ENCODE measurements around the gene CTRB2.

Gene CTRB2
- total RNA-seq: 0 reads per million in 3 donors

GRCh38 chr16:75206749-75207451, at the start of gene CTRB2:
Gene CTRB2 (minus strand): TSS chr16:75207161. CDS start chr16:75207141, 20 bp downstream.
- Histone ChIP-seq H3K27ac (ENCODE audit: insufficient read depth, low read length, poor library complexity, severe bottlenecking) (no peak within 1 kb of the TSS), H3K27me3 (replicated peaks; ENCODE audit: control insufficient read depth, insufficient read depth, low read length, poor library complexity, severe bottlenecking) (no peaks in the 10 kb centered on the region), H3K4me3 (ENCODE audit: insufficient read depth, low read depth, low read length, poor library complexity, severe bottlenecking) (no peak within 1 kb of the TSS), H3K4me1 (ENCODE audit: control insufficient read depth, insufficient read depth, low read length, poor library complexity, severe bottlenecking) (no peaks in the 10 kb centered on the region), H3K36me3 (ENCODE audit: control insufficient read depth, insufficient read depth, low read length) (no peaks in the 10 kb centered on the region), H3K9me3 (ENCODE audit: control insufficient read depth, low read length) (no peaks in the 10 kb centered on the region)
- no peak for DNase-seq

GRCh38 chr16:75256059-75256571, 49.2 kb upstream of the CTRB2 start:
- Histone ChIP-seq H3K27me3 (replicated peaks; ENCODE audit: control insufficient read depth, insufficient read depth, low read length, poor library complexity, severe bottlenecking) (peaks cover 22% of the 10 kb centered on the region), H3K36me3 (ENCODE audit: control insufficient read depth, insufficient read depth, low read length) (no peaks in the 10 kb centered on the region)

GRCh38 chr16:75254359-75254837, 47.4 kb upstream of the CTRB2 start:
- H3K27me3 ChIP-seq (replicated peaks; ENCODE audit: control insufficient read depth, insufficient read depth, low read length, poor library complexity, severe bottlenecking): peaks cover 37% of the 10 kb centered on the region
- H3K4me3 ChIP-seq (ENCODE audit: insufficient read depth, low read depth, low read length, poor library complexity, severe bottlenecking): no peak overlapping the region
- H3K27ac ChIP-seq (ENCODE audit: insufficient read depth, low read length, poor library complexity, severe bottlenecking): no peak overlapping the region
- H3K9me3 ChIP-seq (ENCODE audit: control insufficient read depth, low read length): no peaks in the 10 kb centered on the region
- H3K4me1 ChIP-seq (ENCODE audit: control insufficient read depth, insufficient read depth, low read length, poor library complexity, severe bottlenecking): peaks cover 10% of the 10 kb centered on the region
- no peaks in the 10 kb centered on the region for H3K36me3 ChIP-seq (ENCODE audit: control insufficient read depth, insufficient read depth, low read length)
- DNase-seq: no peak

More at GRCh38 chr16:75256059-75256571, 49.2 kb upstream of the CTRB2 start:
- no peak for DNase-seq
- no peak overlapping the region for H3K4me3 ChIP-seq (ENCODE audit: insufficient read depth, low read depth, low read length, poor library complexity, severe bottlenecking)
- H3K9me3 ChIP-seq (ENCODE audit: control insufficient read depth, low read length): no peaks in the 10 kb centered on the region
- H3K27ac ChIP-seq (ENCODE audit: insufficient read depth, low read length, poor library complexity, severe bottlenecking): no peak overlapping the region
- peaks cover 5% of the 10 kb centered on the region for H3K4me1 ChIP-seq (ENCODE audit: control insufficient read depth, insufficient read depth, low read length, poor library complexity, severe bottlenecking)

GRCh38 chr16:75252946-75253911, 46.3 kb upstream of the CTRB2 start:
- H3K27me3 ChIP-seq (replicated peaks; ENCODE audit: control insufficient read depth, insufficient read depth, low read length, poor library complexity, severe bottlenecking): peaks cover 37% of the 10 kb centered on the region
- no peaks in the 10 kb centered on the region for H3K36me3 ChIP-seq (ENCODE audit: control insufficient read depth, insufficient read depth, low read length)
- H3K27ac ChIP-seq (ENCODE audit: insufficient read depth, low read length, poor library complexity, severe bottlenecking): no peak overlapping the region
- no peak overlapping the region for H3K4me3 ChIP-seq (ENCODE audit: insufficient read depth, low read depth, low read length, poor library complexity, severe bottlenecking)
- DNase-seq: no peak
- H3K4me1 ChIP-seq (ENCODE audit: control insufficient read depth, insufficient read depth, low read length, poor library complexity, severe bottlenecking): peaks cover 10% of the 10 kb centered on the region
- no peaks in the 10 kb centered on the region for H3K9me3 ChIP-seq (ENCODE audit: control insufficient read depth, low read length)

GRCh38 chr16:75252049-75252864, 45.3 kb upstream of the CTRB2 start:
- H3K4me3 ChIP-seq (ENCODE audit: insufficient read depth, low read depth, low read length, poor library complexity, severe bottlenecking): no peak overlapping the region
- peaks cover 37% of the 10 kb centered on the region for H3K27me3 ChIP-seq (replicated peaks; ENCODE audit: control insufficient read depth, insufficient read depth, low read length, poor library complexity, severe bottlenecking)
- no peak overlapping the region for H3K27ac ChIP-seq (ENCODE audit: insufficient read depth, low read length, poor library complexity, severe bottlenecking)
- no peaks in the 10 kb centered on the region for H3K9me3 ChIP-seq (ENCODE audit: control insufficient read depth, low read length)
- peaks cover 10% of the 10 kb centered on the region for H3K4me1 ChIP-seq (ENCODE audit: control insufficient read depth, insufficient read depth, low read length, poor library complexity, severe bottlenecking)
- no peak for DNase-seq
- H3K36me3 ChIP-seq (ENCODE audit: control insufficient read depth, insufficient read depth, low read length): no peaks in the 10 kb centered on the region

GRCh38 chr16:75251280-75252048, 44.5 kb upstream of the CTRB2 start, which contains the start of gene BCAR1:
Gene BCAR1 (minus strand): TSS chr16:75251624. CDS start chr16:75251482, 142 bp downstream.
- Histone ChIP-seq H3K27me3 (replicated peaks; ENCODE audit: control insufficient read depth, insufficient read depth, low read length, poor library complexity, severe bottlenecking) (peaks cover 37% of the 10 kb centered on the region), H3K27ac (ENCODE audit: insufficient read depth, low read length, poor library complexity, severe bottlenecking) (no peak within 1 kb of the TSS), H3K36me3 (ENCODE audit: control insufficient read depth, insufficient read depth, low read length) (no peaks in the 10 kb centered on the region), H3K4me1 (ENCODE audit: control insufficient read depth, insufficient read depth, low read length, poor library complexity, severe bottlenecking) (peaks cover 10% of the 10 kb centered on the region), H3K9me3 (ENCODE audit: control insufficient read depth, low read length) (no peaks in the 10 kb centered on the region), H3K4me3 (ENCODE audit: insufficient read depth, low read depth, low read length, poor library complexity, severe bottlenecking) (peak within 1 kb of the TSS; percentile 50)
- no peak for DNase-seq

GRCh38 chr16:75250809-75251279, 43.9 kb upstream of the CTRB2 start:
- H3K36me3 ChIP-seq (ENCODE audit: control insufficient read depth, insufficient read depth, low read length): no peaks in the 10 kb centered on the region
- H3K4me3 ChIP-seq (ENCODE audit: insufficient read depth, low read depth, low read length, poor library complexity, severe bottlenecking): peak overlapping the region; percentile 50
- peaks cover 10% of the 10 kb centered on the region for H3K4me1 ChIP-seq (ENCODE audit: control insufficient read depth, insufficient read depth, low read length, poor library complexity, severe bottlenecking)
- no peak overlapping the region for H3K27ac ChIP-seq (ENCODE audit: insufficient read depth, low read length, poor library complexity, severe bottlenecking)
- H3K27me3 ChIP-seq (replicated peaks; ENCODE audit: control insufficient read depth, insufficient read depth, low read length, poor library complexity, severe bottlenecking): peaks cover 37% of the 10 kb centered on the region
- H3K9me3 ChIP-seq (ENCODE audit: control insufficient read depth, low read length): no peaks in the 10 kb centered on the region
- no peak for DNase-seq

- no peak for DNase-seq
- Histone ChIP-seq H3K9me3 (ENCODE audit: control insufficient read depth, low read length) (no peaks in the 10 kb centered on the region), H3K4me3 (ENCODE audit: insufficient read depth, low read depth, low read length, poor library complexity, severe bottlenecking) (peak overlapping the region; percentile 50), H3K27me3 (replicated peaks; ENCODE audit: control insufficient read depth, insufficient read depth, low read length, poor library complexity, severe bottlenecking) (peaks cover 37% of the 10 kb centered on the region), H3K4me1 (ENCODE audit: control insufficient read depth, insufficient read depth, low read length, poor library complexity, severe bottlenecking) (peaks cover 10% of the 10 kb centered on the region), H3K36me3 (ENCODE audit: control insufficient read depth, insufficient read depth, low read length) (no peaks in the 10 kb centered on the region), H3K27ac (ENCODE audit: insufficient read depth, low read length, poor library complexity, severe bottlenecking) (no peak overlapping the region)
Measured at GRCh38 chr16:75250089-75250808, 43.3 kb upstream of the CTRB2 start.
